Nucleus accumbens (tissue), 56 donors: ENCODE results near the gene TGFBR1.

Source experiments
- DNase-seq, 56 donors: peaks; one replicate each; lab custom pipeline; 2025; lab: John Stamatoyannopoulos, UW

Gene TGFBR1

DNA sequence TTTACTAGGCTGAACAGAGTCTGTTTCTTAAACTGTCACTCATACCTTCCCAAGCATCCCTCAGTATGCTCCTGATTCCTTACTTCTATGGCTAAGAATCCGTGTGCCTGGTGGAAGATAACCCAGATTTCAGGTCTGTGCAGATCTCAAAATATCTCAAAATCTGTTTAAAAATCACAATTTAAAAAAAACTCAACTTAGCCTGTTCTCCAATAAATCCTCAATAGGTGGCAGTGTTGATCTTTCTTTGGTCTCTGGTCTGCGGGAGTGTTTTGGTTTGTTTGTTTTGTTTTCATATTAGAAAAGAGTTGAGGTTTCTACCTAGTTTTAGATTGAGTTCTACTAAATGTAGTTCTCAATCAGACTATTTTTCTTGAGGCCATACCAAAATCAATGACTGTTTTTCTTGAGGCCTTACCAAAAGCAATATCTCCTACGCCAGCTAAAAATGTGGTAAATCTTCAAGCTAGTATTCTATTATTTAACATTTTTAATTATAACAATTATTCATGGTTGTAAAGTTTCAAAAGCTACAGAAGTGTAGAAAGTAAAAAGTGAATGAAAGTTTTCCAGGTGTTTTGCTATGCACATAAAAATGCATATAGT lies 57.9 kb downstream of the TGFBR1 start:
- no peak for DNase-seq

- DNase-seq: no peak
Measured at GRCh38 chr9:99166149-99166548, 61.2 kb downstream of the TGFBR1 start.

DNA sequence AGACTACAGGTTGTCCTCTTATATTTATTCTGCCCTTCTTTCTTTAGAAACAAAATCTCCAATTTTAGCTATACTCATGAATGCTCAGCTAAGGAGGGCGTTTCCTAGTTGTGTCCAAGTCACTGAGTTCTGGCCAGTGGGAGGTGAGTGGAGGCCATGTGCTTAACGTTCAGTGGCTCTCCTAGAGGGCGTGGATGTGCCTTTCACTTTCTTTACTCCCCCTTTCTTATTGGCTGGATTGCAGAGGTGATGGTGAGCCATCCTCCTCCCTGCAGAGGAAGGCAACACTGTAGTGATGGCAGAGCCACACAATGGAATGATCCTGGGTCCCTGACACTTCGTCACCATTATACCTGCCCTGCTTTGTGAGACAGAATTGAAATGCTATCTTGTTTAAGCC lies 62.2 kb downstream of the TGFBR1 start:
- no peak for DNase-seq

GRCh38 chr9:99167694-99168093 lies 62.8 kb downstream of the TGFBR1 start:
- DNase-seq: no peak

DNA sequence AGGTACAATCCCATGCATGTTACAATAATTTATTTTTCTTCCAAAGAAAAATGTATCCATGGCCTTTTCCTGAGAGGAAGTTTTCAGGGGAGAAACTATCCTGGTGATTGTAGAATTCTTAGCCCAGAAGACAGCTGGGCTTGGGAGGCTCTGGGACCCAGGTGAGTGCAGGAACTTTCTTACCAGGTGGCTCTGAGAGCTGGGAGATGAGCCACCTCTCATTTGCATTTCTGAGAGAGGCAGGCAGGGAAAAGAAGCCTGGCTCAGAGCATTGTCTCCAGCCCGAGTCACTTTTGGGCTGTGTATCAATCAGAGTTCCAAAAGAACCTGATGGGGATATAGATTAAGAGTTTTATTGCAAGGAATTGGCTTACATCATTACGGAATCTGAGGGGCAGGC lies 64.2 kb downstream of the TGFBR1 start:
- DNase-seq: no peak

DNA sequence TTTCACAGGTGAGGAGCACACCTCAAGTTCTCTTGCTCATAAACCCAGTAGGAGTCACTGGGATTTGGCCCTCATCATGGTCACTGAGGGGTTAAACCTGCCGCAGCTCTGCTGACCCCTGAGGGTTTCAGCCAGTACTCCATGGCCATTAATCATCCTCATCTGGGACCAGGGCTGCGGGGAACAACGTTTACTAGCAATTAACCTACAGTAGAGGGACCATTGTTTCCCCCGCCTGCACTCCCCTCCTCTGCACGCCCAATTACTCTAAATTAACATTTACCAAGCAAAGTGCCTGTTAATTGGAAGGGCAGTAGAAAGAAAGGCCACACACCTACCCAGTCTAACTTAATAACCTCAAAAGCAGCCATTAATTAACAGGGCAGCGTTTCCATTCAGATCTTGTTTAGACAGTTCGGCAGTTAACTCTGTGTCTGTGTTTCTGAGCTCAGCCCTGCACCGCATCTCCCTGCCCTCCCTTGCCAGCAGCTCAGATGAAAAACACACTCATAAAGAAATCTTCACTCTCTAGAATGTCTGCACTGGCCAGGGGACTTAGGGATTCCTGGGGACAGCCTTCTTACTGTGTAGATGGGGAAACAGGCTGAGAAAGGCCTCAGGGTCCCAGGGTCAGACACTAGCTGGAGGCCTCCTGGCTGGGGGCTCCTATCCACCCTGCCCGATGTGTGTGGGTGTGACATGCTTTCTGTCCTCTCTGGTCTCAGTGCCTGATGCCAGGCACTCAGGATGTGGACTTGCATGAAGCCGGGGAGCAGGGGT lies 65.3 kb downstream of the TGFBR1 start:
- no peak for DNase-seq

- DNase-seq: no peak
Measured at GRCh38 chr9:99171225-99172123, 66.6 kb downstream of the TGFBR1 start.

DNA sequence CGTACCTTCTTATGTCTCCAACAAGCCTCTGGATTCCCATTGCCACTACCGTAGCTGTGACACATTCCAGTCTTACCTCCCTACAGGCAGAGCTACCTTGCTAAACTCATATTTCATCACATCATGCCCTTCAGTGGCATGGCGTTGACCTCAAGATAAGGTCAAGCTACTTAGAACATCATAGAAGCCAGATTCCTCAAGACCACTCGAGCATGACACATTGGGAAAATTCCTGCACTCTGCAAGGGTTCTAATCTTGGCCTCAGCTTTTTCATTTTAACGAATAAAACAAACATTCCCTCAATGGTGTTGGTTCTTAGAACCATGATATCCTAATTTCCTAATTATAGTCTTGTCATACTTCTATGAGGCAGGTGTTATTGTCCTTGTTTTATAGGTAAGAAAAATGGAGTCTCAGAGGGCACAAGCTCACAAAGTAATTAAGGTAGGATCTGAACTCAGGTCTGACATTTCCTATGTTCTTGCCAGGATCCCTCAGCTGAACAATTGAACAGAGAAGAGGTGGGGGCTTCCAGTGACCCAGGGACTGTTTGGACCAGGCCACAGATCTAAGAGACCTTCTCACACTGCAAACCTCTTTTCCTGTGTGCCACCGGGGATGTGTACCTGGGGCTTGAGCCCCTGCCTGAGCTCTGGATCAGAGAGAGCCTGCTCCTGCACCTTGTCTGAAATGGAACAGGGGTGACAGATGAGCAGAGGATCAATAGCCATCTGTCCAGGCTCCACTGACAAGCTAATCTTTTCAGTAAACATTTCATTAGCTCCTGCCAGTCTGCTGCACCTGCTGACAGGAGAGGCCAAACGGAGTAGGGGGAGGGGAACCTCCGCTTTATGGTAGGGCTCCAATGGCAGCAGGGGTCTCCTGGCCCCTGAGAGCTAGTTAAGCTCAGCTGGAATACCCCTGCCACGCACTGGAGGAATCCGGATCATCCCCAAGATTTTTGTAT lies 67.5 kb downstream of the TGFBR1 start:
- no peak for DNase-seq

- peak in 3 of 56 donors; percentile 4 to 19 (median 6) for DNase-seq
Measured at GRCh38 chr9:99173570-99174504, 68.9 kb downstream of the TGFBR1 start.

DNA sequence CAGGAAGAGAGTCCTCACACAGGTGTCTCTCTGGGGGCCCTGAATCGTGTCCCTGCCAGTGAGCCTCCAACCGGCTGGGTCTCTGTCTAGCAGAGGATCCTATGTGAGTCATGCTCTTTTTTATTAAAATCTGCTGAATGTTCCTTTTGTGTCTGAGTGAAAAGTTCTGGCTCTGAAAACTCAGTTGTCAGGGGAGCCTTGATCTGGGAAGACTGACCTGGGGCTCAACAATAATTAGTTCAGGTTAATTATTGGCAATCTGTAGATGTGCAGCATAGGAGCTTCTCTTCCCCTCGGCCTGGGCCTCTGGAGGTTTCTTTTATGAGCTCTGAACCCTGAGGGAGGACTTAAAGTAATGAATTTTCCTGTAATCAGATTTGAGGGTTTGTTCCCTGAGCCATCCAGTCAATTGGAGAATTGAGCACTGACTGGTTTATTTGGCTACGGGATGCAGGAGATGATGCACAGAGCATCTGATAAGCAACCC lies 71.7 kb downstream of the TGFBR1 start:
- DNase-seq: no peak

DNA sequence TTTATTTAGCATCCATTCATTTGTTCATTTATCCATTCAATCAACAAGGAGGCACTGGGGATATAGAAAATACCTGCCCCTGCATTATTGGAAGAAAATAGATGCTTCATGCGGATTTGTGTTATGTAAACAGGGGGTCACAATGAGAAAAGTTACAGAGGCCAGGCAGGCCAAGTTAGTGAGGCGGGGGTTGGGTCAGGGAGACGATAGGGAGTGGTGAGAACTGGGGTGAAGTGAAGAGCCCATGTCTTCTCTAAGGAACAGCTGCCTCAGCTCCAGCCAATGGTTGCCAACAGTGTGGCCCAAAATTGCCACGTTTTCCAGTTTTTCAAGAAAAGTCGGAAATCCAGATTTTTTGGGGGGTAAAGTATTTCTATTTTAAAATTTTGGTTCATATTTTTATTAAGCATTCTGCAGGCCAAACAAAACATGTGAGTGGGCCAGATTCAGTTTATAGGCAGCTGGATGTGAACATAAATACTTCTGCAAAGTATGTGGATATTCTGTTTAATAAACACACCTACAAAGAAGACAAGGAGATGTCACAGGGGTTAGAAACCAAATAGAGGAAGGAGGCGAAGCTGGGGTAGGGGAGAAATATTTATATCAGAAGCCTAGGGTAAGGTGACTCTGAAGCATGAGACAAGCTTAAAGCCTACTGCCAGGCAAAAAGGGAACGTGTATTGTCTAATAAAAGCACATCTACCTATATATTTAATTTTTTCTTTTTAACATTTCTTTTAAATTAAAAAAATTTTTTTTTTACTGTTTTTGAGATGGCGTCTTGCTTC lies 72.9 kb downstream of the TGFBR1 start:
- DNase-seq: no peak

DNA sequence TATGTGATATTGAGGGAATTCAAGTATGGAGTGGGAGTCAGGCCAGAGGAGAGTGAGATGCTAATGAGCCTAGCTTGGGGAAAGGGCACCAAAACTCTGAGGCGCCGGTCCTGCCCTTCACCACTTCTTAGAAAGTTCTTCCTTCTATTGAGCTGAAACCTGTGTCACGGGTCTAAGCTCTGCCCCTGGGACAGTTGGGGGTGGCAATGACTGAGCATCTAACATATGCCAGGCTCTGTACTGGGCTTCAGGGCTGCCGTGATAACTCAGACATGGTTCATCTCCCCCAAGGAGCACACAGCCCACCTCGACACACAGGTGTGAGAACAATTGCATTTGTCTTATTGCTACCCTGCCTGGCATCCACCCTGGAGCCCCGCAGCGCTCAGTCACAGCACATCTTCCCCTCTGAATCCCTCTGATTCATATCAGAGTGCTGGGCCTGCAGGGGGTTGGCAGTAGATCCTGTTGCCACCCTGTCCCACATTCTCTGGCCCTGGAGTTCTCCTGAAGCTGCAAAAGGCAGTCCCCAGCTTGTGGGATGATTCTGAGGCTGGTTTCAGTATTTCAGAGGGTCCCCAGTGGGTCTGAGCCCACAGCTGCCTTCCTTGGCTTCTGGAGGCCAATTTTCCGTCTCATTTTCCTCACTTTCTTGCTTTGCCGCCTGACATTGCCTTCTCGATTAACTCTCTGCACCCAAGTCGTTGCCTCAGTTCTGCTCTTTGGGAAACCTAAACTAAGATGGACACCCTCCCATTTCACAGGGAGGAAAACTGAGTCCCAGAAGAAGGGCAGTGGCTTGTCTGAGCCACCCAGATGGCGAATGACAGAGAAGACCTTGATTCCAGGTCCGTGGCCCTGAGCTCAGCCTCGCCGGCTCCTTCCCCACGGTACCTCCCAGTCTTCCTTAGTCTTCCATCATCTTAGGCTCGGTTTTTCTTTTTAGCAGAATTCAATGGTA lies 74.3 kb downstream of the TGFBR1 start:
- no peak for DNase-seq

- DNase-seq: no peak
Measured at GRCh38 chr9:99180199-99180598, 75.3 kb downstream of the TGFBR1 start.

DNA sequence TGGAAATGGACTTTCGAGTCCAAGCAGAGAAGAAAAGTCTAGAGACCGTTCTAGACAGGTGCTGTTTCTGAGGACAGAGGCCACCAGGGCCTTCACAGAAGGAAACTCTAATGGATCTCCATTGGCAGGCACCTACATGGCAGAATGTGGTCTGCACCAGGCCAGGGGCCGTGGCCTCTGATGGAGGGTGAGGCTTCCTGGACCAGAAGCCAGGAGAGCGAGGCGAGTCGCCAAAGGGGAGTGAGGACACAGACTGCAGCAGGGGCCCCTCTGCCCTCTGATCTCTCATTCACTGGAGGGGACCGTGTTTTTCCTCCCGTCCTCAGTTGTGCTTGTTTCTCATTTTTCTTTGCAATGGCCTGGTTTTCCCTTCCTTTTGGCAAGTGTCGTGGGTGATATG lies 75.7 kb downstream of the TGFBR1 start:
- DNase-seq: no peak

DNA sequence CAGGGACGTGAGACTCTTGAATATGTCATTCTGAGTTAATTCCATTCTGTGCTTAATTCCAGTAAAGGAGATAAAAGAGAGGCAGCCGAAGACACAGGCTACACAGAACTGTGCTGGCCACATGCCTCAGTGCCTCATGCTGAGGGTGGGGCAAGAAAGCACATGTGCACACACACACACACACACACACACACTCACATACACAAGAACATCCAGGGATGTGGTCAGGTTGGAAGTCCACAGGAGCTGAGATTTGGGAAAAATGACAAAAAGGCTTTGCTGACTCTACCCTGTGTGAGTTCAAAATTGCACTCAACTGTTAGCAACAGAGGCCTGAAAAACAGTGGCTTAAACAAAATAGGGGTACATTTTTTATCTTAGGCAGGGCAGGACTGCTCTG lies 76.3 kb downstream of the TGFBR1 start:
- no peak for DNase-seq

DNA sequence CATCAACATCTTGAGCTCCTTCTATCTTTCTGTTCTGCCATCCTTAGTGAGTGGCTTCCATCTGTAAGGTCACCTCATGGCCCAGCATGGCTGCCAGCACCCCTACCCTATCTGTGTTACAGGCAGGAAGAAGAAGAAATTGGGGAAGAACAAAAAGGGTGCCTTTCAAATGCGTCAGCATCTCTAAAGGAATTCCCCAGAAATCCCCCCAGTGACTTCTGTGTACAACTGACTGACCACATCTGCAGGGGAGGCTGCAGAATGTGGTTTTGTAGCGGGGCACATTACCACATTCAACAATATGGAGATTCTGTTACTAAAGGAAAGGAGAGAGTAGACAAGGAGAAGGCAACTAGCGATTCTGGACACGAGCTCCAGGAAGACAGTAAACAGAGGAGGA lies 76.7 kb downstream of the TGFBR1 start:
- no peak for DNase-seq

DNA sequence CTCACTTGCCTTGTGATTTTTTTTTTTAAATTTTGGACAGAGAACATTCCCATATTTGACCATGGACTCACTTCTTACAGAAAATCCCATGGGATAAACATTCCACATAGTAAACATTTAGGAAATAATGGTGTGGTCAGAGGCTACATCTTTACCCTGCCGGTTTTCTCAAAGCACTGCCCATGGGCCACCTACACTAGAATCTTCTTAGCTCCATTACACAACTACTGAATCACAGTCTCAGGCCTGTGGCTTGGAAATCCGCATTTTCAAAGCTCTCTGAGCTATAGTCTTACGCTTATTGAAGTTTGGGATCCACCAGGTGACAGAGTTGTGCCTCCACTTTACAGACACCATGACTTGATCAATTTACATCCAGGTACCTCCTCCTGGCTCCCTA lies 77.4 kb downstream of the TGFBR1 start:
- DNase-seq: no peak
